ENCODE results near the gene BCKDHB. TPM values are rescaled to one million over a fixed set of nuclear protein-coding genes. Genes with fewer than 3 reads are reported as not detected.

BCKDHB gene
- total RNA-seq, 4 donors from 2014 or later = 8.9 to 18.4 (median 16.6) TPM

DNA sequence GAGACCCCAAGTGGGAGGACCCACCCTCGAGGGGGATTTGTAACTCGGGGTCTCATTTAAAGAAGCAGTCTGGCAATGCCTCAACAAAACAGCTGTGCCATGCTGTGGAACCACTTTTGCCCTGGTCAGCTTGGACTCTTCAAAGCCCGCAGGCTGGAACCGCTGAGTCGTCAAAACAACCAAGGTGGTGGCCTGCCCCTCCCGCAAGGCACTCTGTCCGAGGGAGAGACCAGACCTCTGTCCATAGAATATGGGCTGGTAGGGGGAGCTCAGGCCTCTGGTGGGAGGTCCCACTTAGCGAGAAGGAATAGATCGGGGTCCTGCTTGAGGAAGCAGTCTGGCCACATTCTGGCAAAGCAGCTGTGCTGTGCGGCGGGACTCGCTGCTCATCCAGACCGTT, 208.1 kb downstream of the BCKDHB start:
- TF ChIP-seq, protein P1, sequence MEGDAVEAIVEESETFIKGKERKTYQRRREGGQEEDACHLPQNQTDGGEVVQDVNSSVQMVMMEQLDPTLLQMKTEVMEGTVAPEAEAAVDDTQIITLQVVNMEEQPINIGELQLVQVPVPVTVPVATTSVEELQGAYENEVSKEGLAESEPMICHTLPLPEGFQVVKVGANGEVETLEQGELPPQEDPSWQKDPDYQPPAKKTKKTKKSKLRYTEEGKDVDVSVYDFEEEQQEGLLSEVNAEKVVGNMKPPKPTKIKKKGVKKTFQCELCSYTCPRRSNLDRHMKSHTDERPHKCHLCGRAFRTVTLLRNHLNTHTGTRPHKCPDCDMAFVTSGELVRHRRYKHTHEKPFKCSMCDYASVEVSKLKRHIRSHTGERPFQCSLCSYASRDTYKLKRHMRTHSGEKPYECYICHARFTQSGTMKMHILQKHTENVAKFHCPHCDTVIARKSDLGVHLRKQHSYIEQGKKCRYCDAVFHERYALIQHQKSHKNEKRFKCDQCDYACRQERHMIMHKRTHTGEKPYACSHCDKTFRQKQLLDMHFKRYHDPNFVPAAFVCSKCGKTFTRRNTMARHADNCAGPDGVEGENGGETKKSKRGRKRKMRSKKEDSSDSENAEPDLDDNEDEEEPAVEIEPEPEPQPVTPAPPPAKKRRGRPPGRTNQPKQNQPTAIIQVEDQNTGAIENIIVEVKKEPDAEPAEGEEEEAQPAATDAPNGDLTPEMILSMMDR (IDR thresholded peaks at IDR 0.05) = no peak
- no peak for ATAC-seq (ENCODE audit: low FRiP score)
- no peak for DNase-seq (ENCODE audit: low spot score)

DNA sequence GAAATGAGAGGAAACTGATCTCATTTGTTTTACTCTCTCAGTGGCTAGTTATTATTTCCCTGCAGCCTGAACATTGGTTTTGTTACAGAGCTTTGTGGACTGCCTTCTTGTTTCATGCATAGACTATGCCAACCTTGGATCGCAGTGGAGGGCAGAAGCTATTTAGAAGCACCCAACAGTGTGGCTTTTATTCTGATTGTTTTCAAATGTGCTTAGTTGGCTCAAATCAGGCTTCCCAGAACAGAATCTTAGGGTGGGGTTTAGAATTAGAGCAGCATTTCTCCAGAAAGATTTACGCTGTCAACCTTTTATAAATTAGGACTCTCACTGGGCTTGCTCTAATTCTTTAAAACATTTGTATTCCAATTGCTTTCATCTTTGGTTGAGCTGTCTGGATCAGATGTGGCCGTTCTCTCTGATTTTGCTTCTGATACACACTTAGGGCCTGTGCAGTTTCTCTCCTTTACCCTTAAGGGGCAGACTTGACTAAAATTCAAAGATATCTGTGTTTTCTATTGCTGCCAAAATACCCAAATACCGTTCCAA, 210.3 kb downstream of the BCKDHB start:
- TF ChIP-seq, protein P1 (IDR thresholded peaks at IDR 0.05) = no peak
- DNase-seq (ENCODE audit: low spot score) (no peak), ATAC-seq (ENCODE audit: low FRiP score) (no peak)

- ATAC-seq (ENCODE audit: low FRiP score) (no peak), DNase-seq (ENCODE audit: low spot score) (no peak)
- TF ChIP-seq, protein P1 (IDR thresholded peaks at IDR 0.05) = no peak
These were observed 212.7 kb downstream of the BCKDHB start for GRCh38 chr6:80319196-80319595.

DNA sequence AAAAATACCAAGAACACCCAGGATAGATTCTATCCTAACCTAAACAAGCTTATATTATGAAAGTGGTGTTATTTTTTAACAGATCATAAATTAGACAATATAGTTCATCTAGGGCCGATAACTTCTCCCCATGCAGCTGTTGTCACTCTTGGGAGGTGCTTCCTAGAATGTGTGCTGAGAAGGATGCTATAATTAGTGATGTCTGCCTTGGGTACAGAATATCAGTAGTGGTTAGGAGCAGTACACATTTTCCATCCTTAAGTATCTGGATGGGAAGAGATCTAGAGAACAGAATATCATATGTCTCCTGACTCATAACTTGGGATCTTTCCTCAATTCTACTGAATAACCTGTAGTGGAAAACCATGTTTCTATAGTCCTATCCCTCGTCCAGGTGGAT, 214.5 kb downstream of the BCKDHB start:
- ATAC-seq (ENCODE audit: low FRiP score) = no peak
- DNase-seq (ENCODE audit: low spot score) = no peak
- TF ChIP-seq, protein P1 (IDR thresholded peaks at IDR 0.05) = no peak

DNA sequence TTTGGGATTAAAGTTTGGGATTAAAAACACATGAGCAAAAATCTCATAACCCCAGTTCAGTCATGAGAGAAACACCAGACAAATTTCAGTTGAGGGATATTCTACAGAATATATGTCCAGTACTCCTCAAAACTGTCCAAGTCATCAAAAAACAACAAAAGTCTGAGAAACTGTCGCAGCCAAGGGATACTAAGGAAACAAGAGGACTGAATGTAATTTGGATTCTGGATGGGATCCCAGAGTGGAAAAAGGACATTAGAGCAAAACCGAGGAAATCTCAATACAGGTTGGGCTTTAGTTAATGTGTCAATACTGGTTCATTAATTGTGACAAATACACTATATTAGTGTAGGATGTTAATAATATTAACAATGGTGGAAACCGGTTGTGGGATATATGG, 219.3 kb downstream of the BCKDHB start:
- no peak for ATAC-seq (ENCODE audit: low FRiP score)
- TF ChIP-seq, protein P1 (IDR thresholded peaks at IDR 0.05) = no peak
- DNase-seq (ENCODE audit: low spot score) = no peak

GRCh38 chr6:80328652-80329051, 222.2 kb downstream of the BCKDHB start:
- DNase-seq (ENCODE audit: low spot score) = no peak
- no peak for ATAC-seq (ENCODE audit: low FRiP score)
- TF ChIP-seq, protein P1 (IDR thresholded peaks at IDR 0.05) = no peak

- TF ChIP-seq, protein P1 (IDR thresholded peaks at IDR 0.05) = no peak
These were observed 223.0 kb downstream of the BCKDHB start for GRCh38 chr6:80329496-80329895.

More at GRCh38 chr6:80329496-80329895, 223.0 kb downstream of the BCKDHB start:
- ATAC-seq (ENCODE audit: low FRiP score) = no peak
- no peak for DNase-seq (ENCODE audit: low spot score)
